ENCODE data around the gene ZFYVE28.

- TF ChIP-seq POLR2AphosphoS5 (IDR thresholded peaks at IDR 0.05) (no peak), CTCF (IDR thresholded peaks at IDR 0.05) (no peak)
These were observed 120.6 kb downstream of the ZFYVE28 start for GRCh38 chr4:2297606-2298531.
